HG03064 (cell line): ENCODE results near the gene PILRA.
"Not testable (repeated sequence)": the region's sequence is repeated elsewhere in the genome, so short reads cannot be mapped to it uniquely, and the experiment has no call there.

Experiments
- ATAC-seq: cut with Tn5 transposase; IDR thresholded peaks from one replicate; pipeline ENCODE4 v1.9.1; 2021; ENCODE audit warnings: low read depth; ENCODE audit not compliant: unreplicated experiment

Gene PILRA

GRCh38 chr7:100357131-100357561, 16.1 kb upstream of the PILRA start:
- no peak for ATAC-seq

DNA sequence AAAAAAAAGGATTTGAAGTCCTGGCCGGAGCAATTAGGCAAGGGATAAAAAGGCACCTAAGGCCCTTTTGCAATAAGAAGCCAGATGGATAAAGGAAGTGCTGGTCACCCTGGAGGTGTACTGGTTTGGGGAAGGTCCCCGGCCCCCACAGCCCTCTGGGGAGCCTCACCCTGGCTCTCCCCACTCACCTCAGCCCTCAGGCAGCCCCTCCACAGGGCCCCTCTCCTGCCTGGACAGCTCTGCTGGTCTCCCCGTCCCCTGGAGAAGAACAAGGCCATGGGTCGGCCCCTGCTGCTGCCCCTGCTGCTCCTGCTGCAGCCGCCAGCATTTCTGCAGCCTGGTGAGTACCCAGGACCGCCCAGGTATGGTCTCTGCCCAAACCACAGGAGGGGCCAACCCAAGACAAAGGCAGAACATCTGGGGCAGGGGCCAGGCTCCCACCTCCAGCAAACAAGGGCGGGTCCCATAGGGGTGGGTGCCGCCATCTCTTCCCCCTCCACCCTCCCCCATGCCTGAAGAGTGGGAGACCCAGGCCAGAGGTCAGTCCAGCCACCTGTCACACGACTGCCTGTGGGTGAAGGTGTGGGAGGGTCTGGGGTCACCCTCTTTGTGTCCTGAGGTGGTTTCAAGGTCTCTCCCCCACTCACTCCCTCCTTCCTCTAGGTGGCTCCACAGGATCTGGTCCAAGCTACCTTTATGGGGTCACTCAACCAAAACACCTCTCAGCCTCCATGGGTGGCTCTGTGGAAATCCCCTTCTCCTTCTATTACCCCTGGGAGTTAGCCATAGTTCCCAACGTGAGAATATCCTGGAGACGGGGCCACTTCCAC, 15.0 kb upstream of the PILRA start, which contains the start of gene PILRB:
Gene PILRB, plus strand, starts transcription at position 91 of the 830 bp plus-strand sequence. Its CDS starts 186 bp downstream, at position 277.
- ATAC-seq, result no peak

DNA sequence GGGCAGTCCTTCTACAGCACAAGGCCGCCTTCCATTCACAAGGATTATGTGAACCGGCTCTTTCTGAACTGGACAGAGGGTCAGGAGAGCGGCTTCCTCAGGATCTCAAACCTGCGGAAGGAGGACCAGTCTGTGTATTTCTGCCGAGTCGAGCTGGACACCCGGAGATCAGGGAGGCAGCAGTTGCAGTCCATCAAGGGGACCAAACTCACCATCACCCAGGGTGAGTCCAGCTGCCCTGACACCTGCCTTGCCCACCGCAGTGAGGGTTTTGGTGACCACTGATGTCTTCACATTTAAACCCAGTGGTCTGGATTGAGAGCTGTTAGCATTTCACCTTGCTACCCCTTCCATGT, 14.5 kb upstream of the PILRA start:
- no peak for ATAC-seq

GRCh38 chr7:100360135-100360854, 13.0 kb upstream of the PILRA start:
- ATAC-seq, result no peak

GRCh38 chr7:100363098-100363497, 10.2 kb upstream of the PILRA start:
- ATAC-seq, result no peak

DNA sequence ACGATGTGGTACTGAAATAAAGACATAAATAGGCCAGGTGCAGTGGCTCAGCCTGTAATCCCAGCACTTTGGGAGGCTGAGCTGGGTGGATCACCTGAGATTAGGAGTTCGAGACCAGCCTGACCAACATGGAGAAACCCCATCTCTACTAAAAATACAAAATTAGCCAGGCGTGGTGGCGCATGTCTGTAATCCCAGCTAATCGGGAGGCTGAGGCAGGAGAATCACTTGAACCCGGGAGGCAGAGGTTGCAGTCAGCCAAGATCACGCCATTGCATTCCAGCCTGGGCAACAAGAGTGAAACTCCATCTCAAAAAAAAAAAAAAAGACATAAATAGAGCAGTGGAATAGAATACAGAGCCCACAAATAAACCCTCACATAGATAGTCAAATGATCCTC, 9.5 kb upstream of the PILRA start:
- ATAC-seq, result not testable (repeated sequence)

DNA sequence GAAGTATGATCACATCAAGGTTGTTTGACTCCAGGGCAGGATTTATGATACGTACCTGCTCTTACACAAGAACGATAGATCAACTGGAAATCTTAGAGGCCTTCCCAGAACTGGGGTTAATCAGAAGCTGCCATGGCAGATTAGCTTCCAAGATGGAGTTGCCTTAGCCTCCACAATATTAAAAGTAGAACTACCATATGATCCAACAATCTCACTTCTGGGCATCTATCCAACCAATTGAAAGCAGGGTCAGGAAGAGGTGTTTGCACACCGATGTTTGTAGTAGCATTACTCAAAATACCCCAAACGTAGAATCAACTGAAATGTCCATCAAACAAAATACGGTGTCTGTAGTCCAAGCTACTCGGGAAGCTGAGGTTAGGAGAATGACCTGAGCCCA, 8.8 kb upstream of the PILRA start:
- ATAC-seq, result no peak

DNA sequence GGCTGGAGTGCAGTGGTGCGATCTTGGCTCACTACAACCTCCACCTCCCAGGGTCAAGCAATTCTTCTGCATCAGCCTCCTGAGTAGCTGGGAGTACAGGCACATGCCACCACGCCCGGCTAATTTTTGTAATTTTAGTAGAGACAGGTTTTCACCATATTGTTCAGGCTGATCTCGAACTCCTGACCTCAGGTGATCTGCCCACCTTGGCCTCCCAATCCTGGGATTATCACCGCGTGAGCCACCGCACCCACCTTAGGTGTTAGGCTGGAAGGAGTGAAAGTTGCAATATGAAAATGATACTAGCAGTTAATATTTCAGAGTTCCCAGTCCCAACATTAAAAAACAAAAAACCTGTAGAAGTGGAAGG, 7.3 kb upstream of the PILRA start:
- not testable (repeated sequence) for ATAC-seq

DNA sequence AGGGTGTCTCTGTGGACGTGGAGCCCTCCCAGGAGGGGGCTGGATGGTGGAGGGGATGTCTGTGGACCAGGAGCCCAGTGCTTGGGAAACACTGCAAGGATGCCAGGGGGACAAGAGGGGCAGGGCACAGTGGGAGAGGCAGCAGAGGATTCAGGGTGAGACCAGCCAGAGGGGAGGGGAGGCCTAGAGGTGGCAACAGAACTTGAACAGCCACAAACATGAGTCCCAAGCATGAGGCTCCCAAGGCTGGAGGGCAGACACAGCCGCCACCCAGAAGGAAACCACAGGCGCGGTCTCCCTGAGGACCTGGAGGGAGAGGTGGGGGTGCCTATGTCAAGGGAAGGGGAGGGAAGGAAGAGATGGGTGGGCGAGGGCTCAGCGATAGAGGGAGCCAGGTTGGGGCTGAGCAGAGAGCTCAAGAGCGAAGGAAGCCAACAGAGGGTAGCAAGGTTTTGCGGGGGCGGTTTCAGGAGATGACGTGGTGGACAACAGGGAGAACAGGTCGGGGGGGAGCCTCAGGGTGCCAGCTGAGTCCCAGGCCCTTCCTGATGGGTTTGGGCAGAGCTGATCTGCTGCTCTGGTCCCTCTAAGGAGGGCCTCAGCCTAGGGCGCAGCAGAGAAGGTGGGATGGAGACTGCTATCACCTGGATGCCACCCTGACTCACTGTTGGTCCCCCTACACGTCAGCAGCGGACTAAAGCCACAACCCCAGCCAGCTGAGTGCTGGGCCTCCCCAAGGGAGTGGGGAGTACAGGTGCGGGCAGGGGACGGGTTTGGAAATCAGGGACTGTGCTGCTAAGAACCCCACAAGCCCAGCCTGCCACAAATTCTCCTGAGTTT, 6.7 kb upstream of the PILRA start:
- ATAC-seq, result no peak

GRCh38 chr7:100367251-100367620, 6.1 kb upstream of the PILRA start:
- ATAC-seq, result no peak

- no peak for ATAC-seq
These were observed 5.3 kb upstream of the PILRA start for GRCh38 chr7:100367676-100368613.

DNA sequence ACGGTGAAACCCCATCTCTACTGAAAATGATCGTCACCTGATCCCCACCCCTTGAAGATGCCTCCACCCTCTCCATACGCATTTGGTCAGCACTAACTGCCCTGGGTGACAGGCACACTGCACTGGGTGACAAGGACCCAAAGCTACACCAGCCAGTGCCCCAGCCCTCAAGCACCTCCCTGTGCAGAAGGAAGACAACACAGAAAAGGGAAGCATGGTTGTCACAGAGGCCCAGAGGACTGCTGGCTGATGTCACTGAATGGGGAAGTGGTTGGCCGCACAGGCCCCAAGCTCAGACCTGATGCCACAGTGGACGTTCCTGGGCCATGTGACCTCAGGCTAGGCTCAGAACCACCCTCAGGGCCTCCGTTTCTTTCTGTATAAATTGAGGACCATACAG, 4.2 kb upstream of the PILRA start:
- peak; percentile 41 for ATAC-seq

GRCh38 chr7:100370303-100370702, 3.0 kb upstream of the PILRA start:
- ATAC-seq, result no peak

- ATAC-seq, result no peak
These were observed 2.5 kb upstream of the PILRA start for GRCh38 chr7:100370746-100371145.

GRCh38 chr7:100371561-100372171, 1.6 kb upstream of the PILRA start:
- no peak for ATAC-seq

DNA sequence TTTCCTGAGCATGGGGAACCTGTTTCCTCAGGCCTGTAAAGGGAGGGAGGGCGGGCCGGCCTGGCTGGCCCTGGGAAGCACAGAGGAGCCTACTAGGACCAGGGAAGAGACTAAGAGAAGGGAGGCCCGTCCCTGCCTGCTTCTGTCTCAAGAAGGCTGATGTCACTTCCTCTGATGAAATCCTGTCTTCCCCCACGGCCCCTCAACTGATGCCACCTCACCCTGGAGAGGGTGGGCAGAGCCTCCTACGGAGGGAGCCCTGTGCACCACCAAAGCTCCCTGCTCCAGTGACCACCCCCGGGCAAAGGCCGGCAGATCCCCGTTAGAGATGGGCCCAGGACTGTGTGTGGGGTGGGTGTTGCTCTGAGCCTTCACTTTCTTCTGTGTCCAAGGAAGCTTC, 1.0 kb upstream of the PILRA start:
- ATAC-seq, result no peak

- ATAC-seq, result no peak
These were observed 593 bp upstream of the PILRA start for GRCh38 chr7:100372694-100373093.

DNA sequence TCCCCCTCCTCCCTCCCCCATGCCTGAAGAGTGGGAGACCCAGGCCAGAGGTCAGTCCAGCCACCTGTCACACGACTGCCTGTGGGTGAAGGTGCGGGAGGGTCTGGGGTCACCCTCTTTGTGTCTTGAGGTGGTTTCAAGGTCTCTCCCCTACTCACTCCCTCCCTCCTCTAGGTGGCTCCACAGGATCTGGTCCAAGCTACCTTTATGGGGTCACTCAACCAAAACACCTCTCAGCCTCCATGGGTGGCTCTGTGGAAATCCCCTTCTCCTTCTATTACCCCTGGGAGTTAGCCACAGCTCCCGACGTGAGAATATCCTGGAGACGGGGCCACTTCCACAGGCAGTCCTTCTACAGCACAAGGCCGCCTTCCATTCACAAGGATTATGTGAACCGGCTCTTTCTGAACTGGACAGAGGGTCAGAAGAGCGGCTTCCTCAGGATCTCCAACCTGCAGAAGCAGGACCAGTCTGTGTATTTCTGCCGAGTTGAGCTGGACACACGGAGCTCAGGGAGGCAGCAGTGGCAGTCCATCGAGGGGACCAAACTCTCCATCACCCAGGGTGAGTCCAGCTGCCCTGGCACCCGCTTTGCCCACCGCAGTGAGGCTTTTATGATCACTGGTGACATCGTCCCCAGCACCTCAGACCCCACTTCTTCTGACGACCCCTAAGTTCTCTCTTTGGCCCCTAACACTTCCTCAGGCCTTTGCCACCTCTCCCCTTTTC, 747 bp downstream of the PILRA start:
- ATAC-seq, result not testable (repeated sequence)

GRCh38 chr7:100374601-100375000, 1.3 kb downstream of the PILRA start:
- no peak for ATAC-seq
